ENCODE measurements around the gene ACSM6. TPM values are rescaled to one million over a fixed set of nuclear protein-coding genes. Genes with fewer than 3 reads are reported as not detected.
A peak's percentile ranks its signal among the peaks of the same experiment; 100 is the strongest.

Gene ACSM6
- polyA plus RNA-seq, 1 of the 3 experiments (the other 2 are of a cell fraction), result not detected

- H3K27ac ChIP-seq (ENCODE audit: low read depth in 2 of 2, low read length in 1 of 2), result peak overlapping the region; percentile 44 to 67; a peak in 3 of 4 replicates
- WGBS (ENCODE audit: low lambda C conversion rate), result 3% methylated on average over 27 of the region's 85 CpGs
- H3K36me3 ChIP-seq (replicated peaks in 1 of 2; ENCODE audit: control insufficient read depth in 1 of 2, insufficient read depth in 2 of 2, low read length in 1 of 2), result no peaks in the 10 kb centered on the region
- H3F3A ChIP-seq (replicated peaks; ENCODE audit: insufficient read depth), result no peaks in the 10 kb centered on the region
- DNase-seq, result peak; percentile 96
- no peaks in the 10 kb centered on the region for H3K79me2 ChIP-seq (ENCODE audit: insufficient read depth)
- peak overlapping the region; percentile 70 to 75 for H3K4me3 ChIP-seq (ENCODE audit: low read depth in 2 of 2, low read length in 1 of 2)
- H3K9ac ChIP-seq, result peak overlapping the region; percentile 81
- H4K20me1 ChIP-seq (ENCODE audit: insufficient read depth), result no peaks in the 10 kb centered on the region
- H3K9me2 ChIP-seq, result no peaks in the 10 kb centered on the region
- H3K9me3 ChIP-seq, result no peaks in the 10 kb centered on the region
- ChIA-PET CTCF (interaction anchor here (0.6 to 3.7 kb wide), 31 partner anchors 12 to 558 kb away, joined by 3 to 25 read pairs (median 4); no protein-coding TSS in a partner anchor), POLR2A (no interaction called here)
- peak overlapping the region; percentile 94 for H2AFZ ChIP-seq (ENCODE audit: low read depth)
- peak overlapping the region; percentile 76 for H3K4me2 ChIP-seq
- no peaks in the 10 kb centered on the region; a peak in 1 of 4 replicates for H3K4me1 ChIP-seq (ENCODE audit: control insufficient read depth in 1 of 2, insufficient read depth in 2 of 2, low read depth in 1 of 2, low read length in 1 of 2)
- no peaks in the 10 kb centered on the region for H3K27me3 ChIP-seq (ENCODE audit: insufficient read depth)
- TF ChIP-seq ELF1 (IDR thresholded peaks at IDR 0.05) (peak; percentile 76), EP300 (IDR thresholded peaks at IDR 0.05; ENCODE audit: borderline replicate concordance in 1 of 2, low read depth in 1 of 2, low read length in 1 of 2) (0 out of 4 replicates have a peak, but pooled peaks of 1 of the 2 experiments have one; percentile 48), REST (IDR thresholded peaks at IDR 0.05; ENCODE audit: low read depth, low read length) (peak; percentile 41; the same call in 1 of the 2 replicates), RAD21 (IDR thresholded peaks at IDR 0.05; ENCODE audit: low read length) (peak; percentile 64), GATA2 (CRISPR knock-in tag; IDR thresholded peaks at IDR 0.05) (peak; percentile 7; the same call in 1 of the 2 replicates), POLR2AphosphoS5 (IDR thresholded peaks at IDR 0.05; ENCODE audit: low read depth, low read length) (peak; percentile 36; the same call in 1 of the 2 replicates), MXI1 (IDR thresholded peaks at IDR 0.05; ENCODE audit: low read depth, low read length) (no peak), GABPA (IDR thresholded peaks at IDR 0.05; ENCODE audit: low read depth) (peak; percentile 51; the same call in 1 of the 2 replicates), TAF1 (IDR thresholded peaks at IDR 0.05; ENCODE audit: borderline replicate concordance, low read depth, low read length) (peak; percentile 72), TCF12 (IDR thresholded peaks at IDR 0.05) (peak; percentile 27; the same call in 1 of the 2 replicates), SIN3A (IDR thresholded peaks at IDR 0.05; ENCODE audit: borderline replicate concordance, low read depth, low read length) (no peak), YY1 (IDR thresholded peaks at IDR 0.05; ENCODE audit: low read depth) (peak; percentile 59), USF1 (IDR thresholded peaks at IDR 0.05; ENCODE audit: borderline replicate concordance, low read depth) (no peak), JUND (IDR thresholded peaks at IDR 0.05) (no peak), USF2 (IDR thresholded peaks at IDR 0.05; ENCODE audit: borderline replicate concordance, low read depth, low read length) (no peak), EZH2phosphoT487 (IDR thresholded peaks at IDR 0.05; ENCODE audit: borderline replicate concordance, low read depth) (no peak), CTCF (IDR thresholded peaks at IDR 0.05) (peak; percentile 87), SMC3 (IDR thresholded peaks at IDR 0.05; ENCODE audit: low read depth, low read length) (peak; percentile 74), RCOR1 (IDR thresholded peaks at IDR 0.05; ENCODE audit: low read length) (peak; percentile 47), PBX3 (IDR thresholded peaks at IDR 0.05) (no peak), RXRA (IDR thresholded peaks at IDR 0.05; ENCODE audit: borderline replicate concordance, low read depth) (no peak), FOXJ3 (CRISPR knock-in tag; IDR thresholded peaks at IDR 0.05) (no peak), MEF2A (IDR thresholded peaks at IDR 0.05; ENCODE audit: borderline replicate concordance, low read depth) (no peak), RFX5 (IDR thresholded peaks at IDR 0.05; ENCODE audit: low read length) (no peak), FOSL2 (IDR thresholded peaks at IDR 0.05; ENCODE audit: borderline replicate concordance, low read depth) (no peak)
Measured at GRCh38 chr10:95183271-95184230, 10.5 kb upstream of the ACSM6 start.
